Measurements from ENCODE around the gene CFAP97D1. TPM values are rescaled to one million over a fixed set of nuclear protein-coding genes. Genes with fewer than 3 reads are reported as not detected.
A peak's percentile ranks its signal among the peaks of the same experiment; 100 is the strongest.

Gene CFAP97D1
- total and polyA plus RNA-seq, 11 donors: 0.05 to 0.45 TPM; not detected in 9

GRCh38 chr17:43814714-43815113 is 34.5 kb downstream of the CFAP97D1 start:
- intact Hi-C loops (cut with DNase I): no loop called here
- peaks cover 7 to 91% (median 56%) of the 10 kb centered on the region in 9 donors for H3K36me3 ChIP-seq
- TF ChIP-seq POLR2A (IDR thresholded peaks at IDR 0.05) (no peak), CTCF (IDR thresholded peaks at IDR 0.05) (no peak)
- DNase-seq: no peak
- H3K27me3 ChIP-seq: no peaks in the 10 kb centered on the region
- peak overlapping the region in 1 of 12 donors; percentile 15 for H3K27ac ChIP-seq
- WGBS, 4 donors: 28 to 37% (median 34%) methylated on average over 1 of the region's 1 CpG
- H3K4me1 ChIP-seq: peaks cover 0 to 19% (median 2%) of the 10 kb centered on the region in 12 donors
- no peak overlapping the region for H3K4me3 ChIP-seq
- no peak for ATAC-seq
- no peaks in the 10 kb centered on the region for H3K9me3 ChIP-seq

GRCh38 chr17:43816336-43817320 is 36.4 kb downstream of the CFAP97D1 start:
- peak overlapping the region in 6 of 12 donors; percentile 7 to 66 (median 24) for H3K27ac ChIP-seq
- intact Hi-C loops (cut with DNase I): no loop called here
- H3K36me3 ChIP-seq: peaks cover 3 to 90% (median 55%) of the 10 kb centered on the region in 9 donors
- H3K4me3 ChIP-seq: no peak overlapping the region
- no peak for DNase-seq
- H3K9me3 ChIP-seq: no peaks in the 10 kb centered on the region
- TF ChIP-seq POLR2A (IDR thresholded peaks at IDR 0.05) (no peak), CTCF (IDR thresholded peaks at IDR 0.05) (no peak)
- 85 to 91% (median 90%) methylated on average over 20 to 24 of the region's 24 CpGs for WGBS, 4 donors
- no peaks in the 10 kb centered on the region for H3K27me3 ChIP-seq
- H3K4me1 ChIP-seq: peaks cover 0 to 22% (median 3%) of the 10 kb centered on the region in 12 donors
- ATAC-seq: peak in 3 of 4 donors; percentile 2 to 18 (median 2)

GRCh38 chr17:43817826-43818225 is 37.6 kb downstream of the CFAP97D1 start:
- ATAC-seq (no peak), DNase-seq (peak in 1 of 5 donors; percentile 17)
- intact Hi-C loops (cut with DNase I): no loop called here
- Histone ChIP-seq H3K27ac (peak overlapping the region in 6 of 12 donors; percentile 8 to 66 (median 24)), H3K4me1 (peaks cover 0 to 31% (median 4%) of the 10 kb centered on the region in 12 donors), H3K27me3 (no peaks in the 10 kb centered on the region), H3K9me3 (no peaks in the 10 kb centered on the region), H3K4me3 (no peak overlapping the region), H3K36me3 (peaks cover 3 to 86% (median 54%) of the 10 kb centered on the region in 9 donors)
- WGBS, 4 donors: 82 to 91% (median 89%) methylated on average over 8 to 9 of the region's 9 CpGs
- TF ChIP-seq CTCF (IDR thresholded peaks at IDR 0.05): no peak
- TF ChIP-seq POLR2A (IDR thresholded peaks at IDR 0.05): no peak

- no peaks in the 10 kb centered on the region for H3K27me3 ChIP-seq
- H3K36me3 ChIP-seq: peaks cover 0 to 74% (median 50%) of the 10 kb centered on the region in 9 donors
- WGBS, 4 donors: 93 to 97% (median 94%) methylated on average over 5 of the region's 5 CpGs
Measured at GRCh38 chr17:43818966-43819365, 38.7 kb downstream of the CFAP97D1 start.

More at GRCh38 chr17:43818966-43819365, 38.7 kb downstream of the CFAP97D1 start:
- Histone ChIP-seq H3K4me3 (no peak overlapping the region), H3K27ac (no peak overlapping the region), H3K4me1 (peaks cover 0 to 38% (median 9%) of the 10 kb centered on the region in 12 donors), H3K9me3 (no peaks in the 10 kb centered on the region)
- intact Hi-C loops (cut with DNase I): no loop called here
- ATAC-seq (no peak), DNase-seq (no peak)
- TF ChIP-seq CTCF (IDR thresholded peaks at IDR 0.05): no peak
- no peak for TF ChIP-seq POLR2A (IDR thresholded peaks at IDR 0.05)
